Gastrocnemius medialis (tissue), 4 donors: Measurements from ENCODE around the gene MTA2. TPM values are rescaled to one million over a fixed set of nuclear protein-coding genes. Genes with fewer than 3 reads are reported as not detected.

Experiments
- ATAC-seq, 2 donors: fragments of 150-250 bp; one replicate each; pipeline ENCODE4 v1.9.1; 2016
- DNase-seq, 2 donors: peaks; one replicate each; pipeline ENCODE4 v3.0.0-alpha.2; 2019
- H3K27ac ChIP-seq, 4 donors: fragments of 200-600 bp; sonication (generic); 1 replicate in 1 of 4; 2 replicates in 3 of 4; pipeline ENCODE4 v1.5.1; 2016 to 2018; ENCODE audit warnings: mild to moderate bottlenecking in 2 of 4, moderate library complexity in 1 of 4
- H3K27me3 ChIP-seq, 3 donors: fragments of 200-600 bp; sonication (generic) in 2 of 3; 1 replicate in 1 of 3; 2 replicates in 2 of 3; pipeline versions ENCODE4 v1.5.1 to v1.6.0; 2016 to 2019; ENCODE audit warnings: mild to moderate bottlenecking in 1 of 3, moderate library complexity in 1 of 3
- H3K36me3 ChIP-seq, 2 donors: fragments of 200-600 bp; sonication (generic) in 1 of 2; one replicate each; pipeline ENCODE4 v1.5.1; 2017 to 2018
- H3K4me1 ChIP-seq, 2 donors: fragments of 200-600 bp; sonication (generic) in 1 of 2; one replicate each; pipeline ENCODE4 v1.5.1; 2016 to 2017; ENCODE audit warnings: mild to moderate bottlenecking in 2 of 2
- H3K4me3 ChIP-seq, 4 donors: fragments of 200-600 bp; sonication (generic) in 3 of 4; 1 replicate in 1 of 4; 2 replicates in 3 of 4; pipeline ENCODE4 v1.5.1; 2016 to 2019; ENCODE audit warnings: mild to moderate bottlenecking in 2 of 4
- H3K9me3 ChIP-seq, 3 donors: fragments of 200-600 bp; sonication (generic) in 2 of 3; 1 replicate in 1 of 3; 2 replicates in 2 of 3; pipeline ENCODE4 v1.5.1; 2016 to 2019
- POLR2A ChIP-seq, 2 donors: fragments of 450-650 bp; IDR thresholded peaks; one replicate each; pipeline ENCODE4 v1.6.1; 2017; ENCODE audit warnings: antibody characterized with exemption in 2 of 2, mild to moderate bottlenecking in 2 of 2, moderate library complexity in 2 of 2
- in situ Hi-C, 4 donors: fragments of 200-750 bp; cut with MboI; loops; one replicate each; pipeline versions ENCODE4 v1.15.0 to v1.8.0; 2017; ENCODE audit warnings: low sequenced_read_pairs in 4 of 4
- intact Hi-C: fragments of 100-400 bp; cut with DNase I; formaldehyde crosslinking; loops from one replicate; pipeline ENCODE4 v1.15.1; 2023; ENCODE audit warnings: low total_unique reads
- total RNA-seq, 4 donors: library from RNA; depleted of rRNA; stranded (reverse); fragments of >200 nt; gene quantifications; one replicate each; pipeline versions ENCODE4 v1.1.0 to v1.2.3, GENCODE V29; 2016
- TF ChIP-seq, protein P1 (sequence below), 5 experiments: fragments of 450-650 bp in 3 of 5; fragments of 200-600 bp in 2 of 5; sonication (generic) in 2 of 5; IDR thresholded peaks in 4 of 5; conservative IDR thresholded peaks in 1 of 5; 1 replicate in 4 of 5; 2 replicates in 1 of 5; pipeline ENCODE4 v1.5.1; 2016 to 2019; ENCODE audit warnings: antibody characterized with exemption in 5 of 5, mild to moderate bottlenecking in 3 of 5, moderate library complexity in 3 of 5

Gene MTA2
- total RNA-seq, 4 donors from 2014 or later: 28.0 to 47.1 (median 31.7) TPM

DNA sequence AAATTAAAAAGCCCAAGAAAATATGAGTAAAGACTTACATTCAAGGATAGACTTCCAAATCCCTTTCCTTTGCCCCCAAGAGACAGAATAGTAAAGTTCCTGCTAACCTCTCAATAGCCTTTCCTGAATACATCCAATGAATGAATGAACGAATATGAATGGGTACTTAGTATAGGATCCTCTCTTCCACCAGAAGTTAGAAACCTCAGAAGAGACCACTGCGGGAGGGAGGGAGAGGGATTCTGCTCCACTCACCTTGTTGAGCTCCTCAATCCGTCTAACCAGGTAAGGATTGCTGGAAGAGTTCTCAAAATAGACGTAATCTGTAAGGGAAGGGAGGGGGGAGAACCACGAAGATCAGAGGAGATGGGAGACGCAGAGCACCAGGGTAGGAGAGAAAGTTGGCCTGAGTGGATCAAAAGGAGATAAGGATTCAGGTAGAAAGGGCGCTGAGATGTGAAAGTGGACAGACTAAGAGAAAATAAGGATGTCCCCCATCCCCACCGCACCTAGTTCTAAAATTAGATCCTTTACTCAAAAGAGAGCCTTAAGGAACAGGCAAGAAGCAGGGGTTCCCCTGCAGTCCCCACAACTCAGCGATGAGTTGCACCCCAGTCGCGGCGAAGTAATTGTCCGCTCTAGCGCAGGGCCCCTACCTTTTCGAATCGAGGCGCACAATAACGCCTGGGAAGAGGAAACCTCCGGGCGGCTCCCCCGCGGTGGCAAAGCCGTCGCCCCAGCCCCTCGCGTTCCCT lies 1.1 kb downstream of the MTA2 start:
- ATAC-seq (no peak), DNase-seq (no peak)
- TF ChIP-seq, protein P1, sequence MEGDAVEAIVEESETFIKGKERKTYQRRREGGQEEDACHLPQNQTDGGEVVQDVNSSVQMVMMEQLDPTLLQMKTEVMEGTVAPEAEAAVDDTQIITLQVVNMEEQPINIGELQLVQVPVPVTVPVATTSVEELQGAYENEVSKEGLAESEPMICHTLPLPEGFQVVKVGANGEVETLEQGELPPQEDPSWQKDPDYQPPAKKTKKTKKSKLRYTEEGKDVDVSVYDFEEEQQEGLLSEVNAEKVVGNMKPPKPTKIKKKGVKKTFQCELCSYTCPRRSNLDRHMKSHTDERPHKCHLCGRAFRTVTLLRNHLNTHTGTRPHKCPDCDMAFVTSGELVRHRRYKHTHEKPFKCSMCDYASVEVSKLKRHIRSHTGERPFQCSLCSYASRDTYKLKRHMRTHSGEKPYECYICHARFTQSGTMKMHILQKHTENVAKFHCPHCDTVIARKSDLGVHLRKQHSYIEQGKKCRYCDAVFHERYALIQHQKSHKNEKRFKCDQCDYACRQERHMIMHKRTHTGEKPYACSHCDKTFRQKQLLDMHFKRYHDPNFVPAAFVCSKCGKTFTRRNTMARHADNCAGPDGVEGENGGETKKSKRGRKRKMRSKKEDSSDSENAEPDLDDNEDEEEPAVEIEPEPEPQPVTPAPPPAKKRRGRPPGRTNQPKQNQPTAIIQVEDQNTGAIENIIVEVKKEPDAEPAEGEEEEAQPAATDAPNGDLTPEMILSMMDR (IDR thresholded peaks at IDR 0.05 in 4 of 5, conservative IDR thresholded peaks at IDR 0.05 in 1 of 5): no peak
- TF ChIP-seq POLR2A (IDR thresholded peaks at IDR 0.05): no peak
- Histone ChIP-seq H3K4me3 (peak overlapping the region; percentile 84 to 99 (median 98)), H3K27me3 (no peaks in the 10 kb centered on the region), H3K4me1 (peaks cover 17 to 29% of the 10 kb centered on the region in 2 donors), H3K36me3 (peaks cover 0 to 44% of the 10 kb centered on the region in 2 donors), H3K9me3 (no peaks in the 10 kb centered on the region), H3K27ac (peak overlapping the region; percentile 87 to 97 (median 94))
- in situ Hi-C loops (loop anchor here in 1 of 4 donors (25.0 kb wide), 1 partner anchor 112 kb away; the partner anchor contains the start of genes BSCL2 and GNG3), intact Hi-C loops (loop anchor here (1.0 to 5.0 kb wide), 6 partner anchors 8 to 203 kb away; partner anchors contain the start of genes BSCL2, GNG3 and UBXN1)

DNA sequence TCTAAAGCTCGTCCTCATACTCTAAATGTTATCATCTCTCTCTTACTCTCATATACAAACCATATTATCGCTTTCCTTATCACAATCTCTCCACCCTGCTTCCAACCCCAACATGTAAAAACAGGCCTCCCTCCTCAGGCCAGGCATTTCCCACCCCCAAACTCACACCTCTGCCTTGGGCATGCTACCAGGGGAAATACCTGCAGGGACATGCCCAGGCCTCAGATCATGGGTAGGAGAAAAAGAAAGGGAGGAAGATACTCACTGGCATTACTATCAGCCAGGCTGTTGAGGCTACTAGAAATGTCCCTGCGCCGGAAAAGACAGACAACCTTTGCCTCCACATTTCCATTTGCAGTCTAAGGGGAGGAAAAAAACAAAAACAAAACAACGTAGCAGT lies 1.8 kb downstream of the MTA2 start:
- in situ Hi-C loops (loop anchor here in 1 of 4 donors (25.0 kb wide), 1 partner anchor 112 kb away; the partner anchor contains the start of genes BSCL2 and GNG3), intact Hi-C loops (loop anchor here (5.0 kb wide), 5 partner anchors 38 to 203 kb away; partner anchors contain the start of genes BSCL2, GNG3 and UBXN1)
- H3K9me3 ChIP-seq: no peaks in the 10 kb centered on the region
- peak overlapping the region; percentile 46 to 97 (median 90) for H3K27ac ChIP-seq
- ATAC-seq: no peak
- no peak for DNase-seq
- peaks cover 0 to 47% of the 10 kb centered on the region in 2 donors for H3K36me3 ChIP-seq
- no peaks in the 10 kb centered on the region for H3K27me3 ChIP-seq
- TF ChIP-seq POLR2A (IDR thresholded peaks at IDR 0.05): no peak
- TF ChIP-seq, protein P1 (IDR thresholded peaks at IDR 0.05 in 4 of 5, conservative IDR thresholded peaks at IDR 0.05 in 1 of 5): no peak
- H3K4me1 ChIP-seq: peaks cover 17 to 29% of the 10 kb centered on the region in 2 donors
- H3K4me3 ChIP-seq: peak overlapping the region; percentile 11 to 99 (median 90)

DNA sequence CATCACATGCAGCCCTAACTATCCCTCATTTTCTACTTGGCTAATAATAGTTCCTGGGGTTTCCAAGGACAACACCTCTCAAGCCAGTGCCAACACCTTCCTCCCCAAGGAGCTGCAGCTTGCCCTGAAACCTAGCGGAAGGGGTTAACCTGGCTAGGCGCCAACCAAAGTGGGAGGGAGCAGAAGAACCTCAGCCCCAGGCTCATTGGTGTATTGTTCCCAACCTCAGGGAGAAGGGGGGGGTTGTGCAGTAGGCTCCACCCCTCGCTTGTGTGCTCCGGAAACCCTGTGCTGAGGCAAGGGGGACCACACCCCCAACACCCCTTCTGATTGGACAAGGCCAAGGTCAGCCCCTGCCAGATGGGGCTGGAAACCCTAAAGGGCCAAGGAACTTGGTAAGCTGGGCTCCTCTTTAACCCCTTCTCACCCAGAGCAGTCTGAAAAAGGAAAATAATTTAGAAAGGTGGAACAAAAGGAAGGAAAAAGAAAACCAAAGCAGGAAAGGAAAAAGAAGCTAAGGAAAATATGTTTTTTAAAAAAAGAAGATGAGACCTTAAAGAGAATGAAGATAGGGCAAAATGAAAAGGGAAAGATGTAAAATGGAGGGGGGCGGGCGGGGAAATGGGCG lies 2.5 kb downstream of the MTA2 start:
- H3K27ac ChIP-seq: peak overlapping the region; percentile 46 to 97 (median 90)
- intact Hi-C loops (no loop called here), in situ Hi-C loops (no loop called here)
- DNase-seq (peak; percentile 87 to 92), ATAC-seq (peak; percentile 25 to 37)
- H3K4me1 ChIP-seq: peaks cover 17 to 29% of the 10 kb centered on the region in 2 donors
- no peaks in the 10 kb centered on the region for H3K9me3 ChIP-seq
- no peaks in the 10 kb centered on the region for H3K27me3 ChIP-seq
- TF ChIP-seq POLR2A (IDR thresholded peaks at IDR 0.05): no peak
- TF ChIP-seq, protein P1 (IDR thresholded peaks at IDR 0.05 in 4 of 5, conservative IDR thresholded peaks at IDR 0.05 in 1 of 5): no peak
- H3K4me3 ChIP-seq: peak overlapping the region; percentile 11 to 99 (median 49)
- peaks cover 0 to 54% of the 10 kb centered on the region in 2 donors for H3K36me3 ChIP-seq

DNA sequence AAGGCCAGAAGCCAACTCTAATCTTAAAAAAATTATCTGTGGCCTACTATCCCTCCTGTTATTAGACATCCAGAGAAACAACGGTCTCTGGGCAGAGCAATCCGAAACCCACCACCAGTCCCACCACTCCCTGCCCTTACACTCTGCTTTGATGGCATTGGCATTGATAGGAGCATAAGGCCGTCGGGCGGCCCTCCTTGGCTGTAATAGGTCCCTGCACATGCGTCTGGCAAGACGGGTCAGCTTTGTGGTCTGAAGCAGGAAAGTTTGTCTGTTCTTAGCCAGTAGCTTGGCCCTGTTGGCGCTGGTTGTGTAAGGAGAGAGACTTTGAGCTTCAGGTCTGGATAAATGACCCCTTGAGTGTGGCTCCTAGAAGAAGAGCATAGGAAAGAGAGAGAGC lies 6.5 kb downstream of the MTA2 start:
- Histone ChIP-seq H3K27ac (no peak overlapping the region), H3K4me1 (peaks cover 30 to 37% of the 10 kb centered on the region in 2 donors), H3K36me3 (peaks cover 0 to 60% of the 10 kb centered on the region in 2 donors), H3K9me3 (no peaks in the 10 kb centered on the region), H3K4me3 (no peak overlapping the region), H3K27me3 (no peaks in the 10 kb centered on the region)
- TF ChIP-seq, protein P1 (IDR thresholded peaks at IDR 0.05 in 4 of 5, conservative IDR thresholded peaks at IDR 0.05 in 1 of 5): no peak
- no peak for TF ChIP-seq POLR2A (IDR thresholded peaks at IDR 0.05)
- ATAC-seq (no peak), DNase-seq (no peak)
- in situ Hi-C loops: no loop called here
- intact Hi-C loops: no loop called here
